COLO829 (cell line): ENCODE results near the gene ZNF813.
A peak's percentile ranks its signal among the peaks of the same experiment; 100 is the strongest.

ENCODE experiments used
- DNase-seq: peaks from one replicate; pipeline ENCODE4 v3.0.0; 2012; ENCODE audit warnings: low spot score

The ZNF813 gene

DNA sequence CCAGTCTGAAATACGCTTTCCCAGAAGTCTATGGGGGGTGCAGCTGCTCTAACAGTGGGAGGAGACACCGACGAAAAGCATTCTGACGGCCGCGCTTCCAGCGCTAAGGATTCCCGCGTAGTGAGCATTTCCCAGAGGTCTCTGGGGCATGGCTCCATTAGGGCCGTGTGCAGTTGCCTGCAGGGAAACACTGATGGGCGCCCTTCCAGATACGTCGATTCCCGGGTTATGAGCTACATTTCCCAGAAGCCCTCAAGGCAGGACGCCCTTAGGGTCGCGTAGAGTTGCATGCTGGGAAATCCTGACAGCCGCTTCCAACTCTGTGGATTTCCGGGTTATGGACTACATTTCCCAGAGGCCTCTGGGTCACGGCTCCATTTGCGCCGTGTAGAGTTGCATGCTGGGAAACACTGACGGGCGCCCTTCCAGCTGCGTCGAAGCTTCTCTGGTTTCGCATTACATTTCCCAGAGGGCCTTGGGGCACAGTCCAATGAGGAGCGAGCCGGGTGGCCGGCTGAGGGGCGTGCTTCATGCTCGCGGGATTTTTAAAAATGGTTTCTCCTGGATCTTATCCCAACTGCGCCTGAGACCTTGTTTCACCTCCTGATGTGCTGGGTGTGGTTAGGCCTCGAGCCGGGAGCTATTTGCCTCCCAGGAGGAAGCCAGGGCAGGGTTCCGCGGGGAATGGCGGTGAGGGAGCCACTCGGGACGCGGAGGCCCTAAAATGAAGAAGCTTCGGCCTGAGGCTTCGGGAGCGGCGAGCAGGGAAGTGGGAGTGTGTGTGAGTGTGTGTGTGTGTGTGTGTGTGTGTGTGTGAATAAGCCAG lies 53.2 kb downstream of the ZNF813 start:
- DNase-seq = peak; percentile 80

GRCh38 chr19:53521373-53522202 lies 54.1 kb downstream of the ZNF813 start:
- no peak for DNase-seq

DNA sequence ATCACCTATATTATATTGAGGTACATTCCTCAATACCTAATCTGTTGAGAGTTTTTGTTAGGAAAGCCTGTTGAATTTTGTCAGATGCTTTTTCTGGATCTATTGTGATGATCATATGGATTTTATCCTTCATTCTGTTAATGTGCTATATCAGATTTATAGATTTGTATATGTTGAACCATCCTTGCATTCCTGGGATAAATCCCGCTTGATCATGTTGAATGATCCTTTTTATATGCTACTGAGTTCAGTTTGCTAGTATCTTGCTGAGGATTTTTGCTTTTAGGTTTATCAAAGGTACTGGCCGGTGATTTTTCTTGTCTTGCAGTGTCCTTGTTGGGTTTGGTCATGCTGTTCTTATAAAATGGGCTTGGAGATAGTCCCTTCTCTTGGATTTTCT lies 58.4 kb downstream of the ZNF813 start:
- no peak for DNase-seq

- no peak for DNase-seq
These were observed 63.1 kb downstream of the ZNF813 start for GRCh38 chr19:53530622-53531021.

DNA sequence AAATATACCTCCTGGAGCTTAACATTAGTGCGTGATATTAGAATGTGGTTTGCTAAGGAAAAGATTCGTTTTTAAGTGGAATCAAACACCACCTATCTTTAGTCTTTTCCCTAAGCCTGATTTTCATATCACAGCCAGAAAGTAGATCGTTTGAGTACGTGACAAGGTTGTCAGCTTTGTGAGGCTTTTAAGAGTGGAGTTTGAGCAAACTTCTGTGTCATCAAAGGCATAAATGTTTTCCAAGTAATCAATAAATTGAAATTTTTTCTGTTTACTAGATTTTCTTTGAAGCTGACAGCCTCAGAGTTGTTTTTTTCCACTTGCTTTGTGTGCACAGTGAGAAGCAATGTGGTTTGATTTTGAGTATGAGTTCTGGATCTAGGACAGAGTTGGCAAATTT lies 63.9 kb downstream of the ZNF813 start:
- DNase-seq = no peak

DNA sequence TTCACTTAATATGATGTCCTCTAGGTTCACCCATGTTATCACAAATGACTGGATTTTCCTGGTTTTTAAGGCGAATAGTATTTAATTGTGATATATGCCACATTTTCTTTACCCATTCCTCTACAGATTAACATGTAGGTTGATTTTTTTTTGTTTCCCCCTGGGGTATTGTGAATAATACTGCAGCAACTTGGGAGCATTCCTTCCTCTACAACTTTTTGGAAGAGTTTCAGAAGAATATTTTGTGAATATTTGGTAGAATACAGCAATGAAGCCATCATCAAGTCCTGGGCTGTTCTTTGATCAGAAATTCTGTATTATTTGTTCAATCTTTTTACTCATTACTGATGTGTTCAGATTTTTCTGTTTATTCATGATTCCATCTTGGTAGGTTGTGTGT lies 64.8 kb downstream of the ZNF813 start:
- DNase-seq = no peak

- DNase-seq = no peak
These were observed 68.7 kb downstream of the ZNF813 start for GRCh38 chr19:53536225-53536548.

GRCh38 chr19:53537121-53537520 lies 69.6 kb downstream of the ZNF813 start:
- DNase-seq = no peak

- DNase-seq = no peak
These were observed 70.2 kb downstream of the ZNF813 start, which contains the start of gene ZNF331 for GRCh38 chr19:53537521-53538377. Gene ZNF331, plus strand, starts transcription at chr19:53538145. Its CDS starts 31,232 bp downstream, at chr19:53569377.

DNA sequence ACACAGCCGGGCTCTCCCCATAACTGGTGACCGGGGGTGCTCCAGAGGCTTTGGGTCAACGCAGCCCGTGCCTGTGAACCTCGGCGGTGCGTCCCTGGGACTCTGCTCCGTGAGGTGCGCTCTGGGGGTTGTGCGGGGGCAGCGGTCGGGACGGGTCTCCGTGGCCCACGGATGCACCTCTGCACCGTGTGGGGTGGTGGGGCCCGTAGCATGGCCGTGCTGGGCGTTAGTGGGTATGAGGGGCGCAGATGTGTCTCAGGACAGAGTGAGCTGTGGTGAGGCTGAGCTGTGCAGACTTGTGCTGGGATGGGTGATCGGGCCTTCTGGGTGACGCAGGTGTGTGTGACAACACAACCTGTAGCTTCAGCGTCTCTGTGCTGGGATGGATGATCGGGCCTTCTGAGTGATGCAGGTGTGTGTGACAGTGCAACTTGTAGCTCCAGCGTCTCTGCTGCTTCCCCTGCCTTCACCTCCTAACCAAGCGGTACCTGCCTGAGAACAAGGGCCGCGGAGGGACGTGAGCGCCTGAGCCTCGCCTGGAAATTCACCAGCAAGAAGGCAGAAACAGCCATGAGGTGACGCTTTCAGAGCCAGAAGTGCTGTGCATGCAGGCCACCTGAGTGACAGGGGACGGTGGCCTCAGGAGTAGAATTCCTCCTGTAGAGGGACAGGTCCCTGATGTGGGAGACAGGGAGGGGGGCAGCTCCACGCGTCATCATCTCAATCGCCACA lies 71.0 kb downstream of the ZNF813 start:
- no peak for DNase-seq

DNA sequence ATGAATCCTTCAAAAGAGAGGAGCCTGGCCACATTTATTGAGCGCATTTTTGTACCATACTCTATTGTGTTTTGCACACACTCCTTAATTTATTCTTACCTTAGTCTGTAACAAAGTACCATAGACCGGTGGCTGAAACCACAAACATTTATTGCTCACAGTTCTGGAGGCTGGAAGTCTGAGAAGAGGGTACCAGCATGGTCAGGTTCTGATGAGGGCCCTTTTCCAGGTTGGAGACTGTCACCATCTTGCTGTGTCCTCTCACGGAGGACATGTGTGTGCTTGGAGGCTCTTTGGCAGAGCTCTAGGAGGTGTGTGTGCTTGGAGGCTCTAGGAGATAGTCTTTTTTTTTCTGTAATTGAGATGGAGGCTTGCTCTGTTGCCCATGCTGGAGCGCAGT lies 72.6 kb downstream of the ZNF813 start:
- DNase-seq = no peak

DNA sequence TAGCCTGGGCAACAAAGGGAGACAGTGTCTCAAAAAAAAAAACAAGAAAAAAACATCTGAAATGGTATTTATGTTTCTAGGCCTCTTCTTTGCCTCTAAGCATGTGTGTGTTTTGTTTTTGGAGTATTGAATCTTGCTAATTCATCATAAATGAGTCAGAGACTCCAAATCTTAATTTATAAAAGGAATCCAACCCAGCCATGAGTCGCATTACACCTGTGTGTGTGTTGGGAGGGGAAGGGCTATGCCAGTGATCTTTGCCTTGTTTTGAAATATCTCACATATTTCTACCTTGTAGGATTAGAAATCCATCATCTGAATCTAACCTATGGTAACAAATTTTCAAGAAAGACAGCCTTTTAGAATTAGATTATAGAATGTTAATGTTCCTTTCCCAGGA lies 74.4 kb downstream of the ZNF813 start:
- DNase-seq = no peak

GRCh38 chr19:53545271-53546065 lies 77.9 kb downstream of the ZNF813 start:
- no peak for DNase-seq
